IMR-90 (cell line): ENCODE results near the gene RPTOR. TPM values are rescaled to one million over a fixed set of nuclear protein-coding genes. Genes with fewer than 3 reads are reported as not detected.
A peak's percentile ranks its signal among the peaks of the same experiment; 100 is the strongest.

Source experiments
- ATAC-seq: fragments of 200-7000 bp; cut with Tn5 transposase; 2 replicates; pipeline ENCODE4 v1.9.1; 2020; ENCODE audit warnings: low read depth, mild to moderate bottlenecking, moderate library complexity
- BruUV-seq: library from RNA; stranded (reverse); fragments of 400-500 nt; replicated peaks from 2 replicates; lab custom pipeline; 2021; lab: Mats Ljungman, UMichigan
- CTCF ChIA-PET: fragments of 300-600 bp; formaldehyde crosslinking; extraction: SDS; loops from one replicate; lab custom pipeline; 2021; ENCODE audit warnings: antibody characterized with exemption; lab: Yijun Ruan, JAX
- POLR2A ChIA-PET: fragments of 300-600 bp; sonication (Branson Sonifier 250); formaldehyde crosslinking; loops from one replicate; lab custom pipeline; 2022; ENCODE audit warnings: antibody characterized with exemption; ENCODE audit not compliant: unreplicated experiment; lab: Charles Lee
- DNase-seq: peaks from one replicate; pipeline ENCODE4 v3.0.0; 2013
- H2AFZ ChIP-seq: replicated peaks from 2 replicates; pipeline ENCODE3; 2013; ENCODE audit warnings: low read length, mild to moderate bottlenecking; ENCODE audit not compliant: poor library complexity
- H2AK5ac ChIP-seq: 2 replicates; pipeline ENCODE4 v1.6.1; 2013; ENCODE audit warnings: low read depth, low read length, inconsistent platforms
- H2AK9ac ChIP-seq: replicated peaks from 2 replicates; pipeline ENCODE3; 2013; ENCODE audit warnings: mild to moderate bottlenecking, low read depth, low read length, moderate library complexity; ENCODE audit not compliant: poor library complexity
- H2BK120ac ChIP-seq: 2 replicates; pipeline ENCODE4 v1.6.1; 2013; ENCODE audit warnings: low read depth, low read length, inconsistent platforms
- H2BK15ac ChIP-seq: 3 replicates; pipeline ENCODE4 v1.6.1; 2013; ENCODE audit warnings: low read depth, low read length, inconsistent platforms
- H2BK20ac ChIP-seq: 2 replicates; pipeline ENCODE4 v1.6.1; 2013; ENCODE audit warnings: low read depth, mild to moderate bottlenecking, inconsistent platforms, low read length, moderate library complexity
- H2BK5ac ChIP-seq: 2 replicates; pipeline ENCODE4 v1.6.1; 2013; ENCODE audit warnings: mild to moderate bottlenecking, low read depth, low read length, inconsistent platforms; ENCODE audit not compliant: poor library complexity, severe bottlenecking
- H3K14ac ChIP-seq: replicated peaks from 2 replicates; pipeline ENCODE4 v1.6.1; 2013; ENCODE audit warnings: low read depth, low read length, inconsistent platforms
- H3K18ac ChIP-seq: 2 replicates; pipeline ENCODE4 v1.6.1; 2013; ENCODE audit warnings: low read depth, low read length, control low read depth
- H3K23ac ChIP-seq: 2 replicates; pipeline ENCODE4 v1.6.1; 2013; ENCODE audit warnings: low read depth, low read length, inconsistent platforms
- H3K27ac ChIP-seq: 2 replicates; pipeline ENCODE4 v1.5.1; 2013; ENCODE audit warnings: mild to moderate bottlenecking, control low read depth, low read length; ENCODE audit not compliant: insufficient read depth
- H3K27me3 ChIP-seq: 2 replicates; pipeline ENCODE4 v1.6.1; 2013; ENCODE audit warnings: low read length; ENCODE audit not compliant: control insufficient read depth, insufficient read depth
- H3K36me3 ChIP-seq: 2 replicates; pipeline ENCODE4 v1.6.1; 2013; ENCODE audit warnings: low read length, mixed read lengths; ENCODE audit not compliant: control insufficient read depth, insufficient read depth
- H3K4ac ChIP-seq: 2 replicates; pipeline ENCODE4 v1.6.1; 2013; ENCODE audit warnings: low read depth, low read length, inconsistent platforms
- H3K4me1 ChIP-seq: 2 replicates; pipeline ENCODE4 v1.6.1; 2013; ENCODE audit warnings: low read length, mixed read lengths; ENCODE audit not compliant: control insufficient read depth, insufficient read depth
- H3K4me2 ChIP-seq: 2 replicates; pipeline ENCODE4 v1.6.1; 2013; ENCODE audit warnings: low read depth, mild to moderate bottlenecking, control low read depth, low read length, moderate library complexity
- H3K4me3 ChIP-seq: 2 replicates; pipeline ENCODE4 v1.5.1; 2013; ENCODE audit warnings: low read depth, mild to moderate bottlenecking, control low read depth, low read length, moderate library complexity; ENCODE audit not compliant: insufficient read depth
- H3K56ac ChIP-seq: 2 replicates; pipeline ENCODE4 v1.6.1; 2013; ENCODE audit warnings: low read length, inconsistent platforms; ENCODE audit not compliant: insufficient read depth; ENCODE audit errors: extremely low read depth
- H3K79me1 ChIP-seq, 2 experiments: 2 replicates each; pipeline ENCODE4 v1.6.1; 2013; ENCODE audit warnings: low read length in 2 of 2, inconsistent platforms in 1 of 2, low read depth in 1 of 2
- H3K9ac ChIP-seq: 2 replicates; pipeline ENCODE4 v1.6.1; 2013; ENCODE audit warnings: low read depth, low read length, control low read depth
- H3K9me1 ChIP-seq: 2 replicates; pipeline ENCODE4 v1.6.1; 2013; ENCODE audit warnings: low read length, inconsistent platforms; ENCODE audit not compliant: insufficient read depth
- H3K9me3 ChIP-seq: 2 replicates; pipeline ENCODE4 v1.6.1; 2013; ENCODE audit warnings: low read length; ENCODE audit not compliant: control insufficient read depth, insufficient read depth
- H4K20me1 ChIP-seq: 2 replicates; pipeline ENCODE4 v1.6.1; 2013; ENCODE audit warnings: low read length, inconsistent platforms; ENCODE audit not compliant: insufficient read depth
- H4K5ac ChIP-seq: 2 replicates; pipeline ENCODE4 v1.6.1; 2013; ENCODE audit warnings: mild to moderate bottlenecking, low read depth, low read length, control low read depth
- H4K8ac ChIP-seq, 2 experiments: 2 replicates each; pipeline ENCODE4 v1.6.1; 2013; ENCODE audit warnings: low read depth in 2 of 2, low read length in 2 of 2, control low read depth in 1 of 2, inconsistent platforms in 1 of 2
- H4K91ac ChIP-seq: 2 replicates; pipeline ENCODE4 v1.6.1; 2013; ENCODE audit warnings: low read depth, low read length, inconsistent platforms; ENCODE audit not compliant: insufficient read depth
- CHD1 ChIP-seq: IDR thresholded peaks from 2 replicates; pipeline ENCODE4 v1.6.1; 2012; ENCODE audit warnings: low read depth, low read length, improper control_type of control experiment
- MAFK ChIP-seq: IDR thresholded peaks from 2 replicates; pipeline ENCODE4 v1.6.1; 2012; ENCODE audit warnings: low read depth, low read length, improper control_type of control experiment
- MXI1 ChIP-seq: IDR thresholded peaks from 2 replicates; pipeline ENCODE4 v1.6.1; 2012; ENCODE audit warnings: low read depth, mild to moderate bottlenecking, low read length, moderate library complexity, borderline replicate concordance
- POLR2A ChIP-seq: IDR thresholded peaks from 2 replicates; pipeline ENCODE4 v1.6.1; 2012; ENCODE audit warnings: mild to moderate bottlenecking, low read depth, low read length
- RAD21 ChIP-seq: IDR thresholded peaks from 2 replicates; pipeline ENCODE4 v1.6.1; 2012; ENCODE audit warnings: low read length, improper control_type of control experiment
- RCOR1 ChIP-seq: IDR thresholded peaks from 2 replicates; pipeline ENCODE4 v1.6.1; 2012; ENCODE audit warnings: mild to moderate bottlenecking, low read length, improper control_type of control experiment; ENCODE audit not compliant: insufficient replicate concordance
- SMC3 ChIP-seq: fragments of 150-350 bp; IDR thresholded peaks from 2 replicates; pipeline ENCODE4 v1.6.1; 2016; ENCODE audit warnings: low read depth, mild to moderate bottlenecking, antibody characterized with exemption, low read length, moderate library complexity
- WGBS, 2 experiments: methylation state at CpG; one replicate each; pipeline versions ENCODE4 v1.1.5 to v1.1.7; 2013; ENCODE audit warnings: missing lambda C conversion rate in 2 of 2; ENCODE audit not compliant: insufficient read length in 1 of 2; ENCODE audit errors: extremely low coverage in 2 of 2; 5-methylcytosine and 5-hydroxymethylcytosine counted together
- dilution Hi-C: fragments of 300-500 bp; cut with HindIII; formaldehyde crosslinking; loops from one replicate; pipeline ENCODE4 v1.14.3; 2018; ENCODE audit warnings: low sequenced_read_pairs; ENCODE audit not compliant: unreplicated experiment
- in situ Hi-C: fragments of 300-500 bp; cut with MboI; formaldehyde crosslinking; loops from 3 replicates; pipeline ENCODE4 v1.14.3; 2019; ENCODE audit warnings: low sequenced_read_pairs, inconsistent platforms, mixed read lengths
- intact Hi-C: fragments of 100-400 bp; cut with micrococcal nuclease; formaldehyde crosslinking; loops from 2 replicates; pipeline ENCODE4 v1.10.0; 2022
- polyA plus RNA-seq, 3 experiments: library from polyadenylated mRNA; depleted of rRNA; stranded (reverse); fragments of >200 nt; gene quantifications; 2 replicates each; pipeline ENCODE4 v1.2.3, GENCODE V29; 2012; ENCODE audit warnings: low replicate concordance in 1 of 3
- total RNA-seq: library from RNA; depleted of rRNA; stranded (reverse); fragments of >200 nt; gene quantifications from 2 replicates; pipeline ENCODE4 v1.2.3, GENCODE V29; 2012

Gene RPTOR
- total and polyA plus RNA-seq, 2 of the 4 experiments (the other 2 are of a cell fraction) = 10.8 to 14.7 TPM

DNA sequence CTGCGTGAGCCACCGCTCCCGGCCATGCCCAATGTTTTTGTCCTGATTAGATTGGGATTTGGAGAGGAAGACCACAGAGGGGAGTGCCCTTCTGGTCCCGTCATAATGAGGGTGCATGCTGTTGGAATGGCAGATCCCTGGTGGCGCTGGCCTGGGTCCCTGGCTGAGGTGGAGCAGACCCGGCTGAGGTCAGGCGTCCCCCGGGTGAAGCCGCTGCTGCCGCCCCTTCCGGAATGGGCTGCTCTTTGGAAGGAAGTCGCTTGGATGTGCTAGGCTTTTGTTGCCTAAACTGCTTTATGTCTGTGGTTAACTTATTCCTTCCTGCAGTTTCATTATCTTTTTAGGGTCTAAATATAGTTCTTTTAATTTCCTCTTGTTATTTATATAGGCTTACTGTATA is 326.7 kb downstream of the RPTOR start:
- H3K4ac ChIP-seq = peak overlapping the region; percentile 78; the same call in 1 of the 2 replicates
- peak overlapping the region; percentile 2; the same call in 1 of the 2 replicates for H3K23ac ChIP-seq
- H3K4me2 ChIP-seq = no peak overlapping the region; the same call in 1 of the 2 replicates
- POLR2A ChIA-PET = interaction anchor here (0.6 kb wide), 1 partner anchor 395 kb away, joined by 6 read pairs; the partner anchor contains the start of gene NPTX1
- H3K9ac ChIP-seq = no peak overlapping the region
- no peak overlapping the region for H2AFZ ChIP-seq
- intact Hi-C loops = no loop called here
- peak overlapping the region; percentile 3; the same call in 1 of the 2 replicates for H2BK120ac ChIP-seq
- in situ Hi-C loops = loop anchor here (10.0 kb wide), 1 partner anchor 447 kb away; no protein-coding TSS in a partner anchor
- no peak overlapping the region for H3K4me3 ChIP-seq
- H3K4me1 ChIP-seq = peaks cover 16% of the 10 kb centered on the region
- H3K56ac ChIP-seq = no peak overlapping the region
- H4K5ac ChIP-seq = no peak overlapping the region
- peaks cover 0 to 16% of the 10 kb centered on the region in 2 experiments; a peak in 1 of 4 replicates for H3K79me1 ChIP-seq
- H3K27me3 ChIP-seq = no peaks in the 10 kb centered on the region
- CTCF ChIA-PET = no interaction called here
- peaks cover 8% of the 10 kb centered on the region for H3K36me3 ChIP-seq
- H2AK5ac ChIP-seq = peak overlapping the region; percentile 49; the same call in 1 of the 2 replicates
- H2AK9ac ChIP-seq = peak overlapping the region; percentile 17
- no peaks in the 10 kb centered on the region for H4K20me1 ChIP-seq
- H3K27ac ChIP-seq = peak overlapping the region; percentile 23; the same call in 1 of the 2 replicates
- H3K14ac ChIP-seq = no peak overlapping the region; the same call in 1 of the 2 replicates
- H4K91ac ChIP-seq = peak overlapping the region; percentile 39
- H4K8ac ChIP-seq = peak overlapping the region in 1 of 2 experiments; percentile 19; a peak in 1 of 4 replicates
- no peaks in the 10 kb centered on the region for H3K9me3 ChIP-seq
- dilution Hi-C loops = no loop called here
- no peak overlapping the region for H2BK20ac ChIP-seq
- no peak overlapping the region for H2BK15ac ChIP-seq
- DNase-seq = no peak
- TF ChIP-seq POLR2A (no peak), SMC3 (no peak), RCOR1 (no peak), RAD21 (no peak), MXI1 (no peak), CHD1 (no peak), MAFK (no peak)
- BruUV-seq = no TSS peak
- H3K9me1 ChIP-seq = peaks cover 25% of the 10 kb centered on the region
- 0 out of 2 replicates have a peak, but pooled peaks have one; percentile 32 for ATAC-seq
- H2BK5ac ChIP-seq = no peak overlapping the region
- WGBS, 2 experiments = 92% methylated on average over 2 of the region's 12 CpGs; no CpG with 5 or more reads in 1 of the 2 experiments
- no peak overlapping the region for H3K18ac ChIP-seq
